Uterus (tissue), 4 donors: ENCODE measurements around the gene INSL6. TPM values are rescaled to one million over a fixed set of nuclear protein-coding genes. Genes with fewer than 3 reads are reported as not detected.
"Not testable (repeated sequence)": the region's sequence is repeated elsewhere in the genome, so short reads cannot be mapped to it uniquely, and the experiment has no call there.

Experiments used
- DNase-seq, 2 donors: peaks; one replicate each; pipeline ENCODE4 v3.0.0-alpha.2; 2019 to 2020
- H3K27ac ChIP-seq, 2 donors: fragments of 200-600 bp; sonication (generic); 1 replicate in 1 of 2; 2 replicates in 1 of 2; pipeline ENCODE4 v1.5.1; 2016 to 2018
- H3K27me3 ChIP-seq, 2 donors: fragments of 200-600 bp; sonication (generic); one replicate each; pipeline ENCODE4 v1.5.1; 2018 to 2019; ENCODE audit warnings: control low read depth in 1 of 2
- H3K36me3 ChIP-seq, 2 donors: fragments of 200-600 bp; sonication (generic); one replicate each; pipeline ENCODE4 v1.5.1; 2019; ENCODE audit warnings: control low read depth in 1 of 2
- H3K4me1 ChIP-seq, 2 donors: fragments of 200-600 bp; sonication (generic); one replicate each; pipeline ENCODE4 v1.5.1; 2018 to 2019; ENCODE audit warnings: control low read depth in 1 of 2
- H3K4me3 ChIP-seq, 2 donors: fragments of 200-600 bp; sonication (generic); 1 replicate in 1 of 2; 2 replicates in 1 of 2; pipeline ENCODE4 v1.5.1; 2018 to 2019; ENCODE audit warnings: mild to moderate bottlenecking in 1 of 2
- H3K9me3 ChIP-seq, 2 donors: fragments of 200-600 bp; sonication (generic); one replicate each; pipeline ENCODE4 v1.5.1; 2019; ENCODE audit warnings: control low read depth in 1 of 2
- CTCF ChIP-seq, 4 experiments: fragments of 200-600 bp in 2 of 4; fragments of 450-650 bp in 2 of 4; sonication (generic) in 2 of 4; IDR thresholded peaks; one replicate each; pipeline ENCODE4 v1.5.1; 2016 to 2019; ENCODE audit warnings: antibody characterized with exemption in 4 of 4, mild to moderate bottlenecking in 2 of 4, moderate library complexity in 1 of 4
- POLR2A ChIP-seq, 2 donors: fragments of 450-650 bp; IDR thresholded peaks; one replicate each; pipeline ENCODE4 v1.6.1; 2016; ENCODE audit warnings: antibody characterized with exemption in 2 of 2, mild to moderate bottlenecking in 1 of 2, moderate library complexity in 1 of 2
- intact Hi-C: fragments of 100-400 bp; cut with DNase I; formaldehyde crosslinking; loops from one replicate; pipeline ENCODE4 v1.15.1; 2023; ENCODE audit warnings: low total_unique reads
- total RNA-seq, 4 donors: library from RNA; depleted of rRNA in 3 of 4; stranded (reverse); fragments of >200 nt in 3 of 4; gene quantifications; one replicate each; pipeline versions ENCODE4 v1.1.0 to v1.2.4, GENCODE V29; 2014 to 2023
- donor health status: DM: yes; HTN: yes; CAD: no.

The INSL6 gene
- total RNA-seq, 4 donors from 2014 or later, result 0.48 TPM; not detected in 3

DNA sequence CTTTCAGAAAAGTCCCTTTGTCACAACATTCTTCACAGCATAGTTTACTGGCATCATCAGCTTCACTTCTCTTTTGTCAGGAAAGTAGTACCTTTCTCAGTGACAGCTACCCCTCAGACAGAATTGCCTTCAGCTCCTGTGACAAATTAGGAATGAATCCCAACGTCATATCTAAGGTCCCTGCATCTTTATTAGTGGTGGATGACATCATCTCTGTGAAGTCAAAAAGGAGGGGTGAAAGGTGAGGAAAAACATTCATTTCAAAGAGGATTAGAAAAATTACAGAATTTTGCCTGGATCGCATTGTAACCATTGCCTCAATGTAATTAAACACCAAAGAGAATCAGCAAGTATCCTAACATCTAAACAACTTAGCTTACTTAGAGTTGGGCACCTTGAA, 7.9 kb upstream of the INSL6 start:
- Histone ChIP-seq H3K36me3 (no peaks in the 10 kb centered on the region), H3K27me3 (no peaks in the 10 kb centered on the region), H3K4me3 (no peak overlapping the region), H3K4me1 (no peaks in the 10 kb centered on the region), H3K9me3 (no peaks in the 10 kb centered on the region), H3K27ac (no peak overlapping the region)
- TF ChIP-seq POLR2A (IDR thresholded peaks at IDR 0.05), result no peak
- TF ChIP-seq CTCF (IDR thresholded peaks at IDR 0.05), result no peak
- intact Hi-C loops, result no loop called here
- DNase-seq, result no peak

DNA sequence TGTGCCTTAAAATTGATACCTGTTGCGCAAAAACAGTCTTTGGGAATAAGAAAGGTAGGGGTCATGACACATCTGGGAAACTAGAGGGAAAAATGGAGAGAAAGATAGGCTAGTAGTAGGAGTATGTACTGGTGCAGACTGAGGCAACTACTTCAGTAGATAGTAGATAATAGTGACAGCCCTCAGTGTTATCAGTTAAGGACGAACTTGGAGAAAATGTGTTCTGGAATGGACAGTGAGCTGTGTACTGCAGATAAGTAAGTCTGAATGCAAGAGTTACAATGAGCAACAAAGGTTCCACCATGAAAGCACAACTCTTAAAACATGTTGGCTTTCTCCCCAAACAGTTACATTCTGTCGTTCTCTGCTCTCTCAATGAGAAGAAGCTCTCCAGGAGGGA, 6.5 kb upstream of the INSL6 start:
- TF ChIP-seq CTCF (IDR thresholded peaks at IDR 0.05) (no peak), POLR2A (IDR thresholded peaks at IDR 0.05) (no peak)
- intact Hi-C loops, result no loop called here

GRCh38 chr9:5188060-5188984, 2.9 kb upstream of the INSL6 start:
- DNase-seq, result no peak
- H3K4me3 ChIP-seq, result no peak overlapping the region
- H3K4me1 ChIP-seq, result no peaks in the 10 kb centered on the region
- no peaks in the 10 kb centered on the region for H3K36me3 ChIP-seq
- intact Hi-C loops, result no loop called here
- no peaks in the 10 kb centered on the region for H3K27me3 ChIP-seq
- H3K9me3 ChIP-seq, result no peaks in the 10 kb centered on the region
- no peak for TF ChIP-seq POLR2A (IDR thresholded peaks at IDR 0.05)
- TF ChIP-seq CTCF (IDR thresholded peaks at IDR 0.05), result no peak
- no peak overlapping the region for H3K27ac ChIP-seq

More for the DNA sequence above, 6.5 kb upstream of the INSL6 start:
- Histone ChIP-seq H3K27ac (no peak overlapping the region), H3K4me1 (no peaks in the 10 kb centered on the region), H3K4me3 (no peak overlapping the region), H3K36me3 (no peaks in the 10 kb centered on the region), H3K9me3 (no peaks in the 10 kb centered on the region), H3K27me3 (no peaks in the 10 kb centered on the region)
- no peak for DNase-seq

DNA sequence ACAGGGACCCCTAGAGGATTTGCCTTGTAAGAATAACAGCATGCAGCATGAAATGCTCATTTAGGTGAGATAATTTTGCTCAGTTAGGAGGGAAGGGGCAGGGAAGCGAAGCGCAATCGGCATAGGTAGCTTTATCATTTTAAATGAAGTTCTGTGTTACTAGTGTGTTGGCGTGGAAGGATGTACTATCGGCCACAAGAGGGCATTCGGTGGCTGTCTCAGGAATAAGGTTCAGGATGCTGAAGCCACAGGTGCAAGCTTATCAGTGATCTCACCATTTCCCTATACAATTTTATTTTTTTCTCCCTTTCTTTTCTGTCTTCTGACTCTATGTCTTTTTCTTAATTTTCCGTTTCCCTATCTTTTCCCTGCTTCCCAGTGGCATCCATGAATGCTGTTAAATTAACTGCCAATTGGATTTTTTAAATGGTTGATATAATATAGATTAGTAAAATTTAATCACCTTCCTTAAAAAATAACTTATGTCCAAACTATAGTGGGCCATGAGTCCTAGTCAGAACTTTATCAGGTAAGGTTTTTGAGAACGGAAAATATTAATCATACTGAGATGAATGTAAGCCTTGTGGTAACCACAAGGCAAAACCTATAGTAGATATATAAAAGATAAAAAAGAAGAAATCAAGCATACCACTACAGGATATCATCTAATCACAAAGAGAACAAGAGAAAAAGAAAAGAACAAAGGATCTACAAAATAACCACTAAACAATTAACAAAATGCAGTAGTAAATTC, 1.2 kb upstream of the INSL6 start:
- Histone ChIP-seq H3K9me3 (no peaks in the 10 kb centered on the region), H3K4me1 (no peaks in the 10 kb centered on the region), H3K27me3 (no peaks in the 10 kb centered on the region), H3K27ac (no peak overlapping the region), H3K4me3 (no peak overlapping the region), H3K36me3 (no peaks in the 10 kb centered on the region)
- no peak for TF ChIP-seq POLR2A (IDR thresholded peaks at IDR 0.05)
- peak; percentile 31 to 48 (median 46) for TF ChIP-seq CTCF (IDR thresholded peaks at IDR 0.05)
- intact Hi-C loops, result no loop called here
- no peak for DNase-seq

DNA sequence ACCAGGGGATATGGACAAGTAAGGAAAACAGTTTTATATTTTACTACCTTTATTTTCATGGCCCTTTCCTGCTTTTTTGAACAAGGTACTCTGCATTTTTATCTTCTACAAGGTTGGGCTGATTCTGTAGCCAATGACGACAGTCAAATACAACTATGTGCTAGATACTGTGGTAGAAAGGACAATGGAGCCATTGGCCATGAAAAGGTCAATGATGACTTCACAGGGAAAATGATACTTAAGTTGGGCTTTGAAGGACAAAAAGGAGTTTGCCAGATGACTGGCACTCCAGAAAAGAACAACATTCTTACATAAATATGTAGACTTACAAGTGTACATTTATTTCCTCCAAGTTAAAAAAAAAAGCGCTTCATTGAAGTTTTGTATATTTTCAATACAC, 663 bp downstream of the INSL6 start:
- intact Hi-C loops, result no loop called here
- Histone ChIP-seq H3K9me3 (no peaks in the 10 kb centered on the region), H3K36me3 (no peaks in the 10 kb centered on the region), H3K4me1 (no peaks in the 10 kb centered on the region), H3K27me3 (no peaks in the 10 kb centered on the region), H3K27ac (no peak overlapping the region), H3K4me3 (no peak overlapping the region)
- no peak for DNase-seq
- no peak for TF ChIP-seq CTCF (IDR thresholded peaks at IDR 0.05)
- TF ChIP-seq POLR2A (IDR thresholded peaks at IDR 0.05), result no peak

GRCh38 chr9:5180631-5181030, 4.8 kb downstream of the INSL6 start:
- H3K27ac ChIP-seq, intact Hi-C loops, H3K9me3 ChIP-seq, H3K4me3 ChIP-seq, H3K27me3 ChIP-seq, H3K4me1 ChIP-seq, DNase-seq, H3K36me3 ChIP-seq: not testable (repeated sequence)
